OCI-LY7 (cell line): ENCODE measurements around the gene CBLN2. TPM values are rescaled to one million over a fixed set of nuclear protein-coding genes. Genes with fewer than 3 reads are reported as not detected.

ENCODE experiments used
- BruUV-seq: library from RNA; stranded (reverse); fragments of 400-500 nt; replicated peaks from 2 replicates; lab custom pipeline; 2021; lab: Mats Ljungman, UMichigan
- CTCF ChIA-PET: fragments of 300-600 bp; sonication (Branson Sonifier 250); formaldehyde crosslinking; loops from one replicate; lab custom pipeline; 2022; ENCODE audit warnings: antibody characterized with exemption; ENCODE audit not compliant: unreplicated experiment; lab: Charles Lee
- POLR2A ChIA-PET: fragments of 300-600 bp; sonication (Branson Sonifier 250); formaldehyde crosslinking; loops from one replicate; lab custom pipeline; 2022; ENCODE audit warnings: antibody characterized with exemption; lab: Charles Lee
- DNase-seq: peaks from one replicate; pipeline ENCODE4 v3.0.0-alpha.2; 2015; ENCODE audit warnings: low spot score
- H2AFZ ChIP-seq: fragments of 200-600 bp; sonication (generic), shearing (Covaris generic); 2 replicates; pipeline ENCODE4 v1.6.1; 2014; ENCODE audit warnings: mild to moderate bottlenecking, antibody characterized with exemption, low read length, moderate library complexity
- H3K27ac ChIP-seq: fragments of 200-600 bp; sonication (generic); 2 replicates; pipeline ENCODE4 v1.5.1; 2014; ENCODE audit warnings: mixed run types, low read depth, mild to moderate bottlenecking, moderate library complexity, low read length, inconsistent platforms; ENCODE audit not compliant: poor library complexity, severe bottlenecking
- H3K36me3 ChIP-seq: fragments of 200-600 bp; sonication (generic); 2 replicates; pipeline ENCODE4 v1.6.1; 2014; ENCODE audit warnings: mild to moderate bottlenecking, antibody characterized with exemption, low read length, moderate library complexity, mixed read lengths; ENCODE audit not compliant: insufficient read depth
- H3K4me1 ChIP-seq: fragments of 200-600 bp; sonication (generic); 2 replicates; pipeline ENCODE4 v1.5.1; 2014; ENCODE audit warnings: mild to moderate bottlenecking, low read length; ENCODE audit not compliant: insufficient read depth, poor library complexity, severe bottlenecking
- H3K4me2 ChIP-seq: fragments of 200-600 bp; sonication (generic); 2 replicates; pipeline ENCODE4 v1.6.1; 2014; ENCODE audit warnings: mild to moderate bottlenecking, low read length
- H3K4me3 ChIP-seq: fragments of 200-600 bp; sonication (generic); 2 replicates; pipeline ENCODE4 v1.5.1; 2014; ENCODE audit warnings: mild to moderate bottlenecking, low read depth, low read length; ENCODE audit not compliant: poor library complexity, severe bottlenecking
- H3K79me2 ChIP-seq: fragments of 200-600 bp; sonication (generic); 2 replicates; pipeline ENCODE4 v1.6.1; 2016; ENCODE audit warnings: low read depth, mild to moderate bottlenecking, low read length, moderate library complexity, mixed read lengths; ENCODE audit not compliant: insufficient read depth
- H3K9me2 ChIP-seq: fragments of 200-600 bp; sonication (generic); 2 replicates; pipeline ENCODE4 v1.6.1; 2016; ENCODE audit warnings: mild to moderate bottlenecking, low read length, mixed read lengths; ENCODE audit not compliant: insufficient read depth
- H3K9me3 ChIP-seq: fragments of 200-600 bp; sonication (generic); 2 replicates; pipeline ENCODE4 v1.6.1; 2014; ENCODE audit warnings: mild to moderate bottlenecking, mixed run types, low read length, mixed read lengths
- H4K20me1 ChIP-seq: fragments of 200-600 bp; sonication (generic); 2 replicates; pipeline ENCODE4 v1.6.1; 2014; ENCODE audit warnings: mild to moderate bottlenecking, antibody characterized with exemption, low read length, moderate library complexity, mixed read lengths; ENCODE audit not compliant: insufficient read depth
- EZH2phosphoT487 ChIP-seq: fragments of 200-600 bp; sonication (generic); IDR thresholded peaks from 2 replicates; pipeline ENCODE4 v1.6.1; 2018; ENCODE audit warnings: low read depth, borderline replicate concordance, mild to moderate bottlenecking, mixed run types, antibody characterized with exemption, low read length, moderate library complexity, mixed read lengths
- intact Hi-C: fragments of 100-400 bp; cut with micrococcal nuclease; formaldehyde crosslinking; loops from one replicate; pipeline ENCODE4 v1.10.0; 2022; ENCODE audit not compliant: unreplicated experiment
- total RNA-seq, 2 experiments: library from RNA; depleted of rRNA in 1 of 2; stranded (reverse); fragments of >200 nt in 1 of 2; shearing (Covaris generic) in 1 of 2; gene quantifications; 2 replicates each; pipeline ENCODE4 v1.2.3, GENCODE V29; 2014 to 2022
- TF ChIP-seq, protein P1 (sequence below): fragments of 200-600 bp; sonication (generic); conservative IDR thresholded peaks from 2 replicates; pipeline ENCODE4 v1.5.1; 2014; ENCODE audit warnings: mild to moderate bottlenecking, antibody characterized with exemption, low read length, moderate library complexity, mixed read lengths

Gene CBLN2
- total RNA-seq, 2 experiments from 2014 or later = not detected

GRCh38 chr18:72543357-72544055 is 636 bp downstream of the CBLN2 start:
- Histone ChIP-seq H3K4me3 (no peak overlapping the region), H3K9me3 (no peaks in the 10 kb centered on the region), H2AFZ (no peak overlapping the region), H3K9me2 (no peaks in the 10 kb centered on the region), H4K20me1 (no peaks in the 10 kb centered on the region), H3K27ac (no peak overlapping the region), H3K79me2 (no peaks in the 10 kb centered on the region), H3K4me2 (no peak overlapping the region), H3K4me1 (no peaks in the 10 kb centered on the region), H3K36me3 (no peaks in the 10 kb centered on the region)
- intact Hi-C loops = no loop called here
- DNase-seq = no peak
- CTCF ChIA-PET = no interaction called here
- no peak for TF ChIP-seq EZH2phosphoT487
- TF ChIP-seq, protein P1, sequence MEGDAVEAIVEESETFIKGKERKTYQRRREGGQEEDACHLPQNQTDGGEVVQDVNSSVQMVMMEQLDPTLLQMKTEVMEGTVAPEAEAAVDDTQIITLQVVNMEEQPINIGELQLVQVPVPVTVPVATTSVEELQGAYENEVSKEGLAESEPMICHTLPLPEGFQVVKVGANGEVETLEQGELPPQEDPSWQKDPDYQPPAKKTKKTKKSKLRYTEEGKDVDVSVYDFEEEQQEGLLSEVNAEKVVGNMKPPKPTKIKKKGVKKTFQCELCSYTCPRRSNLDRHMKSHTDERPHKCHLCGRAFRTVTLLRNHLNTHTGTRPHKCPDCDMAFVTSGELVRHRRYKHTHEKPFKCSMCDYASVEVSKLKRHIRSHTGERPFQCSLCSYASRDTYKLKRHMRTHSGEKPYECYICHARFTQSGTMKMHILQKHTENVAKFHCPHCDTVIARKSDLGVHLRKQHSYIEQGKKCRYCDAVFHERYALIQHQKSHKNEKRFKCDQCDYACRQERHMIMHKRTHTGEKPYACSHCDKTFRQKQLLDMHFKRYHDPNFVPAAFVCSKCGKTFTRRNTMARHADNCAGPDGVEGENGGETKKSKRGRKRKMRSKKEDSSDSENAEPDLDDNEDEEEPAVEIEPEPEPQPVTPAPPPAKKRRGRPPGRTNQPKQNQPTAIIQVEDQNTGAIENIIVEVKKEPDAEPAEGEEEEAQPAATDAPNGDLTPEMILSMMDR = no peak
- no TSS peak for BruUV-seq
- POLR2A ChIA-PET = no interaction called here

DNA sequence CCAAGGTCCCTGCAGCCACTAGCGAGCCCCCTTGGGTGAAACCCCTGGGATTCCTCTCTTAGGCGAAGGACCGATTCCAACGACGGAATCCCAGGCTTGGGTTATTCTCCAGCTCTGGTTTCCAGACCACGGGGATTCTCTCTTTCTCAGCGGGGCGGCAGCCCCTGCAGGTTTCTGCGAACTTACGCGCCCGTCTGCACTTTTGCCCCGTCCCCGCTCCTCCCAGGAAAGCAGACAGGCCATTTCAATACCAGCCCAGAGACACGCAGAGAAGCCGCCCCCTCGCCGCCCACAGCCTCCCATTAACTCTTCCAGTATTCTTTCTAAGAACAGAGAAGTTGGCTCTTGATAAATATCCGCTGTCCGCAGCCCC is 1.2 kb downstream of the CBLN2 start:
- BruUV-seq = no TSS peak
- DNase-seq = no peak
- intact Hi-C loops = no loop called here
- no peaks in the 10 kb centered on the region for H3K9me2 ChIP-seq
- H3K79me2 ChIP-seq = no peaks in the 10 kb centered on the region
- ChIA-PET CTCF (no interaction called here), POLR2A (no interaction called here)
- H3K27ac ChIP-seq = no peak overlapping the region
- H2AFZ ChIP-seq = no peak overlapping the region
- H3K9me3 ChIP-seq = no peaks in the 10 kb centered on the region
- no peaks in the 10 kb centered on the region for H4K20me1 ChIP-seq
- H3K4me3 ChIP-seq = no peak overlapping the region
- H3K4me1 ChIP-seq = no peaks in the 10 kb centered on the region
- TF ChIP-seq, protein P1 = no peak
- TF ChIP-seq EZH2phosphoT487 = no peak
- no peaks in the 10 kb centered on the region for H3K36me3 ChIP-seq
- H3K4me2 ChIP-seq = no peak overlapping the region

DNA sequence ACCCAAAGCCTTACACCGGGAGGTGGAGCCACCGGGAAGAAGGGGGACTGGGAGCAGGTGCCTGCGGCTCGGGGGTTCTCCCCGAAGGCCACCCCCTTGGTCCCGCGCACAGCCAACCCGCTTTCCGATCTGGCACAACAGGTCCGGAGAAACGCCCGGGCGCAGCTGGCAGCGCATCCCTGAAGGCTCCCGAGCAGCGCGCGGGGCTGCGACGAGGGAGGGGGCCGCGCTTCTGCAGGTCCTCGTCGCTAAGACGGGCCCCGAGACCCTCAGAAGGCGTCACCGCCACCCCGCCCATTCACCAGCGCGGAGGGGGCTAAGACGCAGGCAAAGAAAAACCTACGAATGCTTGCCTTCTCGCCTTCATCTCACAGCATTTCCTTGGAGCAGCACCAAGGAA is 1.8 kb downstream of the CBLN2 start:
- no peak for TF ChIP-seq EZH2phosphoT487
- TF ChIP-seq, protein P1 = no peak
- H3K36me3 ChIP-seq = no peaks in the 10 kb centered on the region
- no peaks in the 10 kb centered on the region for H3K79me2 ChIP-seq
- POLR2A ChIA-PET = no interaction called here
- H3K27ac ChIP-seq = no peak overlapping the region
- H2AFZ ChIP-seq = no peak overlapping the region
- no TSS peak for BruUV-seq
- H3K4me3 ChIP-seq = no peak overlapping the region
- H3K9me3 ChIP-seq = no peaks in the 10 kb centered on the region
- H3K4me2 ChIP-seq = no peak overlapping the region
- no peaks in the 10 kb centered on the region for H3K4me1 ChIP-seq
- DNase-seq = no peak
- intact Hi-C loops = no loop called here
- no peaks in the 10 kb centered on the region for H3K9me2 ChIP-seq
- no peaks in the 10 kb centered on the region for H4K20me1 ChIP-seq
- CTCF ChIA-PET = no interaction called here
